PC-9 (cell line): ENCODE measurements around the gene YPEL3. TPM values are rescaled to one million over a fixed set of nuclear protein-coding genes. Genes with fewer than 3 reads are reported as not detected.

ENCODE experiments used
- BruUV-seq: library from RNA; stranded (reverse); fragments of 400-500 nt; replicated peaks from 2 replicates; lab custom pipeline; 2021; lab: Mats Ljungman, UMichigan
- CTCF ChIA-PET: fragments of 300-600 bp; sonication (Branson Sonifier 250); formaldehyde crosslinking; loops from one replicate; lab custom pipeline; 2022; ENCODE audit warnings: antibody characterized with exemption; lab: Charles Lee
- POLR2A ChIA-PET: fragments of 300-600 bp; sonication (Branson Sonifier 250); formaldehyde crosslinking; loops from one replicate; lab custom pipeline; 2022; ENCODE audit warnings: antibody characterized with exemption; ENCODE audit not compliant: unreplicated experiment; lab: Charles Lee
- DNase-seq, 2 experiments: peaks; one replicate each; pipeline versions ENCODE4 v3.0.0 to v3.0.0-alpha.2; 2015 to 2022; ENCODE audit warnings: mixed read lengths in 1 of 2
- H2AFZ ChIP-seq: fragments of 200-600 bp; sonication (generic); 2 replicates; pipeline ENCODE4 v1.8.1; 2017; ENCODE audit warnings: antibody characterized with exemption
- H3F3A ChIP-seq: fragments of 200-600 bp; sonication (generic); 2 replicates; pipeline ENCODE4 v1.8.1; 2017; ENCODE audit warnings: antibody characterized with exemption, mild to moderate bottlenecking, low read depth; ENCODE audit not compliant: insufficient read depth
- H3K27ac ChIP-seq: fragments of 200-600 bp; sonication (generic); 2 replicates; pipeline ENCODE4 v1.6.1; 2016; ENCODE audit warnings: mixed run types
- H3K27me3 ChIP-seq: fragments of 200-600 bp; sonication (generic); 2 replicates; pipeline ENCODE4 v1.6.1; 2016; ENCODE audit warnings: low read depth, mixed run types; ENCODE audit not compliant: insufficient read depth
- H3K36me3 ChIP-seq: fragments of 200-600 bp; sonication (generic); 2 replicates; pipeline ENCODE4 v1.6.1; 2016; ENCODE audit warnings: low read depth, mixed run types
- H3K4me1 ChIP-seq: fragments of 200-600 bp; sonication (generic); replicated peaks from 2 replicates; pipeline ENCODE4 v1.6.1; 2016; ENCODE audit warnings: mixed run types; ENCODE audit not compliant: insufficient read depth
- H3K4me2 ChIP-seq: fragments of 200-600 bp; sonication (generic); 2 replicates; pipeline ENCODE4 v1.6.1; 2017; ENCODE audit warnings: mixed run types
- H3K4me3 ChIP-seq: fragments of 200-600 bp; sonication (generic); 2 replicates; pipeline ENCODE4 v1.6.1; 2016; ENCODE audit warnings: mixed run types
- H3K79me2 ChIP-seq: fragments of 200-600 bp; sonication (generic); 2 replicates; pipeline ENCODE4 v1.6.1; 2017; ENCODE audit warnings: low read depth, mixed run types
- H3K9me2 ChIP-seq: fragments of 200-600 bp; sonication (generic); 2 replicates; pipeline ENCODE4 v1.8.1; 2017; ENCODE audit warnings: mild to moderate bottlenecking; ENCODE audit not compliant: insufficient read depth
- H3K9me3 ChIP-seq: fragments of 200-600 bp; sonication (generic); 2 replicates; pipeline ENCODE4 v1.8.1; 2016; ENCODE audit warnings: low read depth; ENCODE audit not compliant: insufficient read depth
- H4K20me1 ChIP-seq: fragments of 200-600 bp; sonication (generic); 2 replicates; pipeline ENCODE4 v1.8.1; 2017; ENCODE audit not compliant: insufficient read depth
- EZH2 ChIP-seq: fragments of 200-600 bp; sonication (generic); IDR thresholded peaks from 2 replicates; pipeline ENCODE4 v1.8.0; 2017; ENCODE audit warnings: antibody characterized with exemption, low read depth
- intact Hi-C: fragments of 100-400 bp; cut with micrococcal nuclease; formaldehyde crosslinking; loops from one replicate; pipeline ENCODE4 v1.10.0; 2022; ENCODE audit not compliant: unreplicated experiment
- total RNA-seq: library from RNA; stranded (reverse); gene quantifications from 2 replicates; pipeline ENCODE4 v1.2.3, GENCODE V29; 2021
- TF ChIP-seq, protein P1 (sequence below): fragments of 200-600 bp; sonication (generic); conservative IDR thresholded peaks from 2 replicates; pipeline ENCODE4 v1.6.1; 2017; ENCODE audit warnings: mixed run types, antibody characterized with exemption, mild to moderate bottlenecking, moderate library complexity

The YPEL3 gene
- total RNA-seq, 1 experiment from 2014 or later, result 129 TPM

DNA sequence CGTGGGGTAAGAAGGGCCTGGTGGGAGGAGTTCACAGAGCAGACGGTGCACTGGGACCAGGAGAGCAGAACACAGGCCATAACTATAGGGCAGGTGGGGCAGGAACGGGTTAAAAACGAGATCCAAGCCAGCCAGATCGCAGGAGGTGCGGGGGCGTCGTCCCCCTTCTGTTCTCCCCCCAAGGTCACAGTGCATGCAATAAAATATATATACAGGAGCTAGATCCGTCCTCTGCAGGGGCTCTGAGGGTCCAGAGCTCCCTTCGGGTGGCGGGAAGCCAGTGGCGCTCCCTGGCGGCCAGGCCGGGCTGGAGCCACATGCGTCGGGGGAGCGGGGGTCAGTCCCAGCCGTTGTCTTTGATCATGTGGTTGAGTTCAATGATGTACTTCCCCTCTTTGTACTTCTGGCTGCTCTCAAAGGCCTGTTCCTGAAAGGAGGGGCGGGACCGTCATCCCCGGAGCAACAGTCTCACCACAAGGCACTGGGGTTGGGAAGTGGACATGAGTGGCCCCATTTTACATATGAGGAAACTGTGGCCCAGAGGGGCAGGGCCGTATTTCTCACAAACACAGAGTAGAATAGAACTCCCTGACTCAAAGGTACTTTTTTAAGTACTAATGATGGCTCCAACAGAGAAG, 3.5 kb downstream of the YPEL3 start:
- Histone ChIP-seq H3K4me2 (peak overlapping the region; percentile 98), H3K36me3 (no peaks in the 10 kb centered on the region; the same call in 1 of the 2 replicates), H3K9me3 (peaks cover 10% of the 10 kb centered on the region), H3K4me3 (peak overlapping the region; percentile 61), H3K27me3 (no peaks in the 10 kb centered on the region), H2AFZ (peak overlapping the region; percentile 77), H3F3A (peaks cover 62% of the 10 kb centered on the region), H3K9me2 (no peaks in the 10 kb centered on the region), H3K79me2 (0 out of 2 replicates have a peak, but pooled peaks cover 7% of the 10 kb centered on the region), H4K20me1 (no peaks in the 10 kb centered on the region), H3K27ac (no peak overlapping the region; the same call in 1 of the 2 replicates), H3K4me1 (peaks cover 55% of the 10 kb centered on the region)
- BruUV-seq, result no TSS peak
- ChIA-PET CTCF (interaction anchor here (0.6 to 2.2 kb wide), 8 partner anchors 17 to 380 kb away, joined by 3 to 19 read pairs (median 6); no protein-coding TSS in a partner anchor), POLR2A (interaction anchor here (0.5 to 1.0 kb wide), 4 partner anchors 19 to 278 kb away, joined by 3 to 9 read pairs (median 6); partner anchors contain the start of gene TBC1D10B)
- DNase-seq, result peak; percentile 53 to 68
- intact Hi-C loops, result loop anchor here (5.0 to 10.0 kb wide), 3 partner anchors 265 to 562 kb away; partner anchors contain the start of genes CD2BP2, FBRS and PRR14
- no peak for TF ChIP-seq EZH2
- TF ChIP-seq, protein P1, sequence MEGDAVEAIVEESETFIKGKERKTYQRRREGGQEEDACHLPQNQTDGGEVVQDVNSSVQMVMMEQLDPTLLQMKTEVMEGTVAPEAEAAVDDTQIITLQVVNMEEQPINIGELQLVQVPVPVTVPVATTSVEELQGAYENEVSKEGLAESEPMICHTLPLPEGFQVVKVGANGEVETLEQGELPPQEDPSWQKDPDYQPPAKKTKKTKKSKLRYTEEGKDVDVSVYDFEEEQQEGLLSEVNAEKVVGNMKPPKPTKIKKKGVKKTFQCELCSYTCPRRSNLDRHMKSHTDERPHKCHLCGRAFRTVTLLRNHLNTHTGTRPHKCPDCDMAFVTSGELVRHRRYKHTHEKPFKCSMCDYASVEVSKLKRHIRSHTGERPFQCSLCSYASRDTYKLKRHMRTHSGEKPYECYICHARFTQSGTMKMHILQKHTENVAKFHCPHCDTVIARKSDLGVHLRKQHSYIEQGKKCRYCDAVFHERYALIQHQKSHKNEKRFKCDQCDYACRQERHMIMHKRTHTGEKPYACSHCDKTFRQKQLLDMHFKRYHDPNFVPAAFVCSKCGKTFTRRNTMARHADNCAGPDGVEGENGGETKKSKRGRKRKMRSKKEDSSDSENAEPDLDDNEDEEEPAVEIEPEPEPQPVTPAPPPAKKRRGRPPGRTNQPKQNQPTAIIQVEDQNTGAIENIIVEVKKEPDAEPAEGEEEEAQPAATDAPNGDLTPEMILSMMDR, result peak; percentile 43

DNA sequence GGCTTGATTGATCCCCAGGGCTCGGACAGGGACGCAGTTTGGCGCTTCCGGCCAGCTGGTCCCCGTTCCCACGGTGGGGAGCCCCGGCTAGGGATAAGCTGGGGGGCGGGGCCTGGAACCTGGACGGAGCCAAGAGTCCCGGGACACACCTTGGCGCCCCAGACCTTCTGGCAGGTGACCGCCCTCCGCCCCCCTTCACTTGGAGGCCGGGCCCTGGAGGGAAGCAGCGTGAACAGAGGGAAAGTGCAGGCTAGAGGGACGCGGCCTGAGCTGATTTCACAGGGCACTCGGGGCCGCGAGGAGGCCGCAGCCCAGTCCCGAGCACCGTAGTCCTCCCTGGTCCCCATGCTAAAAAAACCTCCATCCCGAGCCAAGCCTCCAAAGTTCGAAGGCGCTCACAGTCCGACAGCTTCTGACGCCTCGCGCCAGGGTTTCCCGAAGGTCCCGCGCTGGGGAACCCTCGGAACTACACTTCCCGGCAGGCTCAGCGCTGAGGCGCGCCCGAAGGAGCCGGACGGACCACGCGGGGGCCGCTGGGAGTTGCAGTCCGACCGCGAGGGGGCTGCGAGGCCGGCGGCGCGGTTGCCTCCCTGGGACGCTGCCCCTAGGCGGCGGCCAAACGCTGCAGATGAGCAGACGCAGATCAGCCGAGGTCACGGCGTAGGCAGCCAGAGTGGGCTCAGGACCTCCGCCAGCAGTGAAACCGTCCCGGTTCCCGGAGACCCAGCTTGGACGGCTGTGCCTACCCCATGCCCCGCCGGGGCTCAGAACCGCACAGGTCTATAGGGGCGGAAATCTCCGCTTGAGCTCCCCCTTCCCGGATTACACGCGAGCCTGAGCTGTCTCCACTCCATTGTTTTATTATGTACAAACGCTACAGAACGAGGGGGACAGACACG, 4.3 kb downstream of the YPEL3 start, which contains the start of gene TBX6:
Gene TBX6, minus strand, starts transcription at position 451 of the 899 bp plus-strand sequence. CDS start 731 bp downstream, outside the sequence.
- TF ChIP-seq EZH2, result no peak
- TF ChIP-seq, protein P1, result peak; percentile 72
- Histone ChIP-seq H3K4me2 (peak within 1 kb of the TSS; percentile 98), H3K79me2 (0 out of 2 replicates have a peak, but pooled peaks cover 7% of the 10 kb centered on the region), H3K27ac (peak within 1 kb of the TSS; percentile 87), H3K9me2 (no peaks in the 10 kb centered on the region), H4K20me1 (no peaks in the 10 kb centered on the region), H3K4me1 (peaks cover 55% of the 10 kb centered on the region), H3K27me3 (no peaks in the 10 kb centered on the region), H3K36me3 (no peaks in the 10 kb centered on the region; the same call in 1 of the 2 replicates), H2AFZ (peak within 1 kb of the TSS; percentile 77), H3K9me3 (peaks cover 2% of the 10 kb centered on the region; the same call in 1 of the 2 replicates), H3F3A (peaks cover 65% of the 10 kb centered on the region), H3K4me3 (peak within 1 kb of the TSS; percentile 61)
- DNase-seq, result peak; percentile 83 to 98
- ChIA-PET POLR2A (interaction anchor here (0.6 to 1.0 kb wide), 6 partner anchors 20 to 782 kb away, joined by 3 to 9 read pairs (median 4); partner anchors contain the start of gene TBC1D10B), CTCF (interaction anchor here (0.6 to 2.2 kb wide), 11 partner anchors 17 to 573 kb away, joined by 3 to 19 read pairs (median 8); partner anchors contain the start of gene DCTPP1)
- BruUV-seq, result no TSS peak
- intact Hi-C loops, result loop anchor here (2.0 to 10.0 kb wide), 7 partner anchors 13 to 563 kb away; partner anchors contain the start of genes CD2BP2, FBRS and PRR14
